Choroid plexus epithelial cell (primary cell): ENCODE results near the gene MTURN.

ENCODE experiments used
- DNase-seq: peaks from one replicate; pipeline ENCODE4 v3.0.0-alpha.2; 2010; ENCODE audit warnings: low read depth
- H3K4me3 ChIP-seq: 2 replicates; pipeline ENCODE4 v1.5.1; 2011; ENCODE audit warnings: low read depth, mild to moderate bottlenecking, control low read depth, low read length, moderate library complexity
- CTCF ChIP-seq: conservative IDR thresholded peaks from 2 replicates; pipeline ENCODE4 v1.5.1; 2011; ENCODE audit warnings: low read depth, mild to moderate bottlenecking, control low read depth, inconsistent platforms, low read length, moderate library complexity

Gene MTURN

GRCh38 chr7:30177186-30177585 is 42.4 kb downstream of the MTURN start:
- TF ChIP-seq CTCF = no peak
- no peak overlapping the region for H3K4me3 ChIP-seq
- no peak for DNase-seq

GRCh38 chr7:30177965-30178364 is 43.2 kb downstream of the MTURN start:
- no peak for DNase-seq
- TF ChIP-seq CTCF = no peak
- H3K4me3 ChIP-seq = no peak overlapping the region

DNA sequence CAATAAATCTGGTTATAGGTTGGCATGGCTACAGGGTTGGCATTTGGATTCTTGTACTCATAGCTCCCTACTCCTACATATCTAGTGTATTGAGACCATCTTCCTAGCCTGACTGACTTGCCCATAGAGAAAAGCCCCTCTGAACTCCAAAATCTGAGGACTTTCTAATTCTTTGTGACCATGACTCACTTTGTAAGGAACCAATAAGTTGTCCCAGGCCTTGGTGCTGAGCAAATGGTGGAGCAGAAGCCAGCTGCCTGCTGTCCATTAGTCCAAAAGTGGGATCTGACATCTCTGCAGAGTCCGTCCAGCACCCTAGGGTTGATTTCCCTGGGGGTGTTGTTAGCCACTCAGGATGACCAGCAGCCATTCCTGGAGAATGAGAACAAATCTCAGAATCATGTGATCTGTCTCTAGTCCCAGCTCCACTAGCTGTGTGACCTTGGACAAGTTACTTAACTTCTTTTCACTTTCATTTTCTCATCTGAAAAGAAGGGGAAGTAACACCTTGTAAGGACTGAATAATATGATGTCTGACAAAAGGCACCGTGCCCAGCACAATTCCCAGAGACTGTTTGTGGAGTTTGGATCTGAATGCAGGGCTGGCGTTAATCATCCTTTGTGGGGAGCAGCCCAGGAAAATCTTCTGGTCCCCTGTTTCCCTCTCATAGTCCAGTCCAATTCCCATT is 44.1 kb downstream of the MTURN start:
- peak; percentile 15 for DNase-seq
- no peak overlapping the region for H3K4me3 ChIP-seq
- TF ChIP-seq CTCF = no peak

GRCh38 chr7:30180718-30181117 is 45.9 kb downstream of the MTURN start:
- no peak for DNase-seq
- TF ChIP-seq CTCF = no peak

DNA sequence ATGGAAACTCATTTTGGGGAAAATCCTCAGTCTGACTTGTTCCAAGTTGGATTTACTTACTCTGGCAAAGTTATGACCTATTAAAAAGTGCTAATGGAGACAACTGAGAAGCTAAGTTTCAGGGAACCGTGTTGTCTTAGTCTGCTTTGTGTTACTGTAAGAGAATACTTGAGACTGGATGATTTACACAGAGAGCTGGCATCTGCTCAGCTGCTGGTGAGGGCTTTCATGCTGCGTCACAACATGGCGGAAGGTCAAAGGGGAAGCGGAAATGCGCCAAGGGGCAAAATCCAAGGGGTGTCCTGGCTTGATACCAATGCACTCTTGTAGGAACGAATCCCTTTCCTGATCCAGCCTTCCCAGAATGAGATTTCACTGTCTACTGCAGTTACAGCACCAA is 46.4 kb downstream of the MTURN start:
- H3K4me3 ChIP-seq = no peak overlapping the region
- peak; percentile 4 for DNase-seq
- TF ChIP-seq CTCF = no peak

More at GRCh38 chr7:30180718-30181117, 45.9 kb downstream of the MTURN start:
- H3K4me3 ChIP-seq = no peak overlapping the region

- no peak for TF ChIP-seq CTCF
- H3K4me3 ChIP-seq = no peak overlapping the region
- DNase-seq = no peak
Measured at GRCh38 chr7:30181736-30182522, 47.1 kb downstream of the MTURN start.
